Glutamatergic neuron (in vitro differentiated cells): Measurements from ENCODE around the gene TRAF1. TPM values are rescaled to one million over a fixed set of nuclear protein-coding genes. Genes with fewer than 3 reads are reported as not detected.
A peak's percentile ranks its signal among the peaks of the same experiment; 100 is the strongest.

Source experiments
- DNase-seq: peaks from one replicate; pipeline ENCODE4 v3.0.0; 2022
- H3K27ac Mint-ChIP-seq: one replicate; pipeline ENCODE4 v1.8.0; 2020; ENCODE audit warnings: mild to moderate bottlenecking, mixed read lengths, inconsistent platforms; ENCODE audit not compliant: unreplicated experiment
- H3K27me3 Mint-ChIP-seq: one replicate; pipeline ENCODE4 v1.8.0; 2020; ENCODE audit warnings: mild to moderate bottlenecking, moderate library complexity, mixed read lengths, inconsistent platforms; ENCODE audit not compliant: unreplicated experiment
- H3K36me3 Mint-ChIP-seq: one replicate; pipeline ENCODE4 v1.8.0; 2020; ENCODE audit warnings: mild to moderate bottlenecking, mixed read lengths, inconsistent platforms; ENCODE audit not compliant: unreplicated experiment
- H3K4me1 Mint-ChIP-seq: one replicate; pipeline ENCODE4 v1.8.0; 2020; ENCODE audit warnings: mild to moderate bottlenecking, low read depth, mixed read lengths, inconsistent platforms; ENCODE audit not compliant: unreplicated experiment
- H3K4me3 Mint-ChIP-seq: one replicate; pipeline ENCODE4 v1.8.0; 2020; ENCODE audit warnings: mild to moderate bottlenecking, mixed read lengths, inconsistent platforms; ENCODE audit not compliant: unreplicated experiment
- H3K9me3 Mint-ChIP-seq: one replicate; pipeline ENCODE4 v1.8.0; 2020; ENCODE audit warnings: mild to moderate bottlenecking, moderate library complexity, mixed read lengths, inconsistent platforms; ENCODE audit not compliant: unreplicated experiment
- CTCF ChIP-seq: fragments of 200-600 bp; sonication (generic); IDR thresholded peaks from one replicate; pipeline ENCODE4 v1.5.0; 2021; ENCODE audit not compliant: partially characterized antibody, unreplicated experiment
- total RNA-seq: library from RNA; stranded (reverse); fragmentation: NEBNext Ultra II Directional; extraction: Animal tissue kit (Norgen Biotek cat#: 25700); gene quantifications from one replicate; pipeline ENCODE4 v1.2.1, GENCODE V29; 2021; ENCODE audit not compliant: unreplicated experiment

TRAF1 gene
- total RNA-seq, 1 donor from 2014 or later, result 1.6 TPM

- Mint-ChIP-seq H3K4me3 (no peak overlapping the region), H3K27ac (no peak overlapping the region), H3K27me3 (peaks cover 5% of the 10 kb centered on the region), H3K36me3 (no peaks in the 10 kb centered on the region), H3K9me3 (peaks cover 2% of the 10 kb centered on the region), H3K4me1 (no peaks in the 10 kb centered on the region)
- DNase-seq, result no peak
- no peak for TF ChIP-seq CTCF
Observed at GRCh38 chr9:120936764-120937122, 10.1 kb upstream of the TRAF1 start.

GRCh38 chr9:120936011-120936763 lies 9.6 kb upstream of the TRAF1 start:
- TF ChIP-seq CTCF, result peak; percentile 87
- Mint-ChIP-seq H3K4me1 (no peaks in the 10 kb centered on the region), H3K27me3 (peaks cover 3% of the 10 kb centered on the region), H3K9me3 (peaks cover 2% of the 10 kb centered on the region), H3K27ac (no peak overlapping the region), H3K4me3 (no peak overlapping the region), H3K36me3 (no peaks in the 10 kb centered on the region)
- peak; percentile 96 for DNase-seq

- peaks cover 2% of the 10 kb centered on the region for H3K9me3 Mint-ChIP-seq
- H3K4me1 Mint-ChIP-seq, result no peaks in the 10 kb centered on the region
- H3K27me3 Mint-ChIP-seq, result peaks cover 3% of the 10 kb centered on the region
- H3K36me3 Mint-ChIP-seq, result no peaks in the 10 kb centered on the region
- DNase-seq, result no peak
- TF ChIP-seq CTCF, result no peak
- no peak overlapping the region for H3K4me3 Mint-ChIP-seq
- no peak overlapping the region for H3K27ac Mint-ChIP-seq
Observed at GRCh38 chr9:120935383-120935857, 8.8 kb upstream of the TRAF1 start.

GRCh38 chr9:120934281-120934680 lies 7.7 kb upstream of the TRAF1 start:
- Mint-ChIP-seq H3K4me1 (no peaks in the 10 kb centered on the region), H3K9me3 (peaks cover 5% of the 10 kb centered on the region), H3K4me3 (no peak overlapping the region), H3K36me3 (no peaks in the 10 kb centered on the region), H3K27me3 (peaks cover 3% of the 10 kb centered on the region), H3K27ac (no peak overlapping the region)
- no peak for DNase-seq
- TF ChIP-seq CTCF, result no peak

- no peak overlapping the region for H3K27ac Mint-ChIP-seq
- no peaks in the 10 kb centered on the region for H3K4me1 Mint-ChIP-seq
- H3K4me3 Mint-ChIP-seq, result peak overlapping the region; percentile 14
Observed at GRCh38 chr9:120933310-120934055, 6.9 kb upstream of the TRAF1 start.

More at GRCh38 chr9:120933310-120934055, 6.9 kb upstream of the TRAF1 start:
- Mint-ChIP-seq H3K9me3 (peaks cover 5% of the 10 kb centered on the region), H3K27me3 (peaks cover 3% of the 10 kb centered on the region), H3K36me3 (no peaks in the 10 kb centered on the region)
- DNase-seq, result no peak
- TF ChIP-seq CTCF, result no peak
